ENCODE measurements around the gene MUC22.

GRCh38 chr6:31057426-31058003 lies 47.2 kb downstream of the MUC22 start:
- TF ChIP-seq, protein P1, sequence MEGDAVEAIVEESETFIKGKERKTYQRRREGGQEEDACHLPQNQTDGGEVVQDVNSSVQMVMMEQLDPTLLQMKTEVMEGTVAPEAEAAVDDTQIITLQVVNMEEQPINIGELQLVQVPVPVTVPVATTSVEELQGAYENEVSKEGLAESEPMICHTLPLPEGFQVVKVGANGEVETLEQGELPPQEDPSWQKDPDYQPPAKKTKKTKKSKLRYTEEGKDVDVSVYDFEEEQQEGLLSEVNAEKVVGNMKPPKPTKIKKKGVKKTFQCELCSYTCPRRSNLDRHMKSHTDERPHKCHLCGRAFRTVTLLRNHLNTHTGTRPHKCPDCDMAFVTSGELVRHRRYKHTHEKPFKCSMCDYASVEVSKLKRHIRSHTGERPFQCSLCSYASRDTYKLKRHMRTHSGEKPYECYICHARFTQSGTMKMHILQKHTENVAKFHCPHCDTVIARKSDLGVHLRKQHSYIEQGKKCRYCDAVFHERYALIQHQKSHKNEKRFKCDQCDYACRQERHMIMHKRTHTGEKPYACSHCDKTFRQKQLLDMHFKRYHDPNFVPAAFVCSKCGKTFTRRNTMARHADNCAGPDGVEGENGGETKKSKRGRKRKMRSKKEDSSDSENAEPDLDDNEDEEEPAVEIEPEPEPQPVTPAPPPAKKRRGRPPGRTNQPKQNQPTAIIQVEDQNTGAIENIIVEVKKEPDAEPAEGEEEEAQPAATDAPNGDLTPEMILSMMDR (IDR thresholded peaks at IDR 0.05; ENCODE audit: low read depth, low read length) = no peak
- TF ChIP-seq EZH2phosphoT487 (IDR thresholded peaks at IDR 0.05; ENCODE audit: low read depth) = no peak

Data from OCI-LY3 (cell line).